Trophoblast cell (in vitro differentiated cells and primary cell): Measurements from ENCODE around the gene VCL.

Experiments used
- DNase-seq, 2 donors: peaks; one replicate each; pipeline ENCODE4 v3.0.0-alpha.2; 2016
- H2AFZ ChIP-seq: 2 replicates; pipeline ENCODE4 v1.6.1; 2013; ENCODE audit warnings: low read length, moderate library complexity, mild to moderate bottlenecking; ENCODE audit not compliant: insufficient read depth, poor library complexity
- H2AK5ac ChIP-seq: 2 replicates; pipeline ENCODE4 v1.6.1; 2013; ENCODE audit warnings: mild to moderate bottlenecking, low read length
- H2BK120ac ChIP-seq: 2 replicates; pipeline ENCODE4 v1.6.1; 2013; ENCODE audit warnings: low read length, mild to moderate bottlenecking, moderate library complexity; ENCODE audit not compliant: insufficient read depth, poor library complexity
- H2BK12ac ChIP-seq: 2 replicates; pipeline ENCODE4 v1.6.1; 2013; ENCODE audit warnings: mild to moderate bottlenecking, low read length, moderate library complexity
- H2BK5ac ChIP-seq: 2 replicates; pipeline ENCODE4 v1.6.1; 2013; ENCODE audit warnings: low read length, low read depth, moderate library complexity, mild to moderate bottlenecking; ENCODE audit not compliant: poor library complexity
- H3K14ac ChIP-seq: 2 replicates; pipeline ENCODE4 v1.6.1; 2013; ENCODE audit warnings: mild to moderate bottlenecking, low read length
- H3K18ac ChIP-seq: 2 replicates; pipeline ENCODE4 v1.6.1; 2013; ENCODE audit warnings: mild to moderate bottlenecking, low read length
- H3K23ac ChIP-seq: 2 replicates; pipeline ENCODE4 v1.6.1; 2013; ENCODE audit warnings: low read length
- H3K27ac ChIP-seq: 2 replicates; pipeline ENCODE4 v1.5.1; 2013; ENCODE audit warnings: low read depth, mild to moderate bottlenecking, inconsistent platforms, low read length, moderate library complexity
- H3K27me3 ChIP-seq: 2 replicates; pipeline ENCODE4 v1.6.1; 2013; ENCODE audit warnings: inconsistent platforms, mild to moderate bottlenecking, low read length, moderate library complexity; ENCODE audit not compliant: insufficient read depth
- H3K36me3 ChIP-seq, 2 experiments: 1 replicate in 1 of 2; 2 replicates in 1 of 2; pipeline ENCODE4 v1.6.1; 2013; ENCODE audit warnings: low read length in 2 of 2, mild to moderate bottlenecking in 2 of 2, moderate library complexity in 1 of 2; ENCODE audit not compliant: insufficient read depth in 2 of 2, control insufficient read depth in 1 of 2
- H3K4ac ChIP-seq: 2 replicates; pipeline ENCODE4 v1.6.1; 2013; ENCODE audit warnings: low read depth, mild to moderate bottlenecking, low read length, moderate library complexity
- H3K4me1 ChIP-seq, 2 experiments: 1 replicate in 1 of 2; 2 replicates in 1 of 2; pipeline ENCODE4 v1.6.1; 2013; ENCODE audit warnings: low read length in 2 of 2, mild to moderate bottlenecking in 2 of 2, moderate library complexity in 1 of 2; ENCODE audit not compliant: insufficient read depth in 2 of 2, control insufficient read depth in 1 of 2
- H3K4me2 ChIP-seq: 2 replicates; pipeline ENCODE4 v1.6.1; 2013; ENCODE audit warnings: inconsistent platforms, mild to moderate bottlenecking, low read length, moderate library complexity
- H3K4me3 ChIP-seq: 2 replicates; pipeline ENCODE4 v1.5.1; 2013; ENCODE audit warnings: mild to moderate bottlenecking, low read depth, low read length, inconsistent platforms
- H3K79me1 ChIP-seq: one replicate; pipeline ENCODE4 v1.6.1; 2013; ENCODE audit warnings: low read length
- H3K79me2 ChIP-seq: 2 replicates; pipeline ENCODE4 v1.6.1; 2013; ENCODE audit warnings: low read length, mild to moderate bottlenecking; ENCODE audit not compliant: control insufficient read depth, insufficient read depth, poor library complexity
- H3K9ac ChIP-seq: 2 replicates; pipeline ENCODE4 v1.6.1; 2013; ENCODE audit warnings: mild to moderate bottlenecking, low read length
- H3K9me3 ChIP-seq: 2 replicates; pipeline ENCODE4 v1.6.1; 2013; ENCODE audit warnings: low read depth, mild to moderate bottlenecking, control low read depth, inconsistent platforms, low read length; ENCODE audit not compliant: insufficient read depth
- H4K12ac ChIP-seq: 2 replicates; pipeline ENCODE4 v1.6.1; 2013; ENCODE audit warnings: low read depth, mild to moderate bottlenecking, low read length, moderate library complexity
- H4K8ac ChIP-seq: 2 replicates; pipeline ENCODE4 v1.6.1; 2013; ENCODE audit warnings: low read depth, mild to moderate bottlenecking, low read length, moderate library complexity
- H4K91ac ChIP-seq: one replicate; pipeline ENCODE4 v1.6.1; 2013; ENCODE audit warnings: low read depth, mild to moderate bottlenecking, low read length, moderate library complexity
- WGBS: extraction: QIAGEN DNeasy Blood & Tissue Kit; methylation state at CpG from one replicate; pipeline ENCODE4 v1.1.7; 2013; ENCODE audit warnings: missing lambda C conversion rate; ENCODE audit not compliant: insufficient read length, insufficient coverage; ENCODE audit errors: extremely low coverage; 5-methylcytosine and 5-hydroxymethylcytosine counted together

The VCL gene

GRCh38 chr10:74055383-74056049 lies 57.6 kb downstream of the VCL start:
- Histone ChIP-seq H3K4me1 (peaks cover 3 to 11% of the 10 kb centered on the region in 2 experiments), H3K79me2 (peaks cover 4% of the 10 kb centered on the region), H3K4me2 (peak overlapping the region; percentile 11), H3K9ac (no peak overlapping the region), H2BK120ac (no peak overlapping the region), H3K4ac (no peak overlapping the region), H3K4me3 (no peak overlapping the region), H3K18ac (no peak overlapping the region), H4K8ac (no peak overlapping the region), H2AFZ (no peak overlapping the region), H2BK5ac (no peak overlapping the region), H4K12ac (no peak overlapping the region), H3K27ac (no peak overlapping the region), H3K23ac (no peak overlapping the region), H3K14ac (no peak overlapping the region), H2AK5ac (no peak overlapping the region), H3K36me3 (no peaks in the 10 kb centered on the region), H3K79me1 (no peaks in the 10 kb centered on the region), H3K27me3 (no peaks in the 10 kb centered on the region), H4K91ac (no peak overlapping the region), H3K9me3 (no peaks in the 10 kb centered on the region), H2BK12ac (no peak overlapping the region)
- no CpG with 5 or more reads among the region's 4 CpGs for WGBS
- peak in 1 of 2 donors; percentile 75 for DNase-seq

DNA sequence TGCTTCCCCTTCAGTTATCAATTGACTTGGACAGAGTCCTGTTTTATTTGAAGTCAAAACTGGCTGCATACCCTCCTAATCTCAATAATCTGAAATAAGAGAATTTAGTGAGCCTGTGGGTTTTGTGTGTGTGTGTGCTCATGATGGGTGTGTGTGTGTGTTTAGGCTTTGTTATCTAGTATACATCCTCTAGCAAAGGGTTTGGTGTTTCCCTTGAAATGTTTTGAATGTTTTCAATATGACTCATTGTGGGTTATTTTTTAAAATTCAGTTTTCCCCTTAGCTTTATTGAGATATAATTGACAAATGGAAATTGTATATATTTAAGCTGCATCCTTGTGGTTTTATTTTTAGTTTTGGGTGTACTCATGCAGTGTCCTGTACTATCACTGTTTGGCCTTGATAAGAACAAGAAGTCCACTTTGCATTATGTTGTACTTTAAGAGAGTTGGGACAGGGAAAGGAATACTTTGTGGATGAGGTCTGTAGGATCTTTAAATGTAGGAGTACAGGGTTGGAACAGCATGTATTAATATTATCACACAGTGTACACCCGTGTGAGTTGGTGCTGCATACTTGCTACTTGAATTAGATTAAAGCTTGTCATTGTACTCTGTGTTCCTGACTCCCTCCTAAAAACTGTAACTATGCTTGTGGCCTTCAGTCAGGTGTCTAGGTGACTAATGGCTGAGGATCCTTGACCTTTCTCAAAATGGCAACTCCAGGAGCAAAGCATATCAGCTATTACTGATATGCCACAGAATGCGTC lies 58.3 kb downstream of the VCL start:
- peak overlapping the region; percentile 71 for H3K27ac ChIP-seq

GRCh38 chr10:74058071-74058470 lies 60.2 kb downstream of the VCL start:
- Histone ChIP-seq H4K12ac (no peak overlapping the region), H3K9me3 (no peaks in the 10 kb centered on the region), H2AFZ (peak overlapping the region; percentile 58), H3K9ac (no peak overlapping the region), H3K4ac (no peak overlapping the region), H3K4me2 (no peak overlapping the region), H3K4me3 (no peak overlapping the region), H3K27ac (no peak overlapping the region), H2AK5ac (no peak overlapping the region), H4K91ac (no peak overlapping the region), H3K14ac (no peak overlapping the region), H3K23ac (no peak overlapping the region), H2BK120ac (no peak overlapping the region), H3K36me3 (peaks cover 3 to 8% of the 10 kb centered on the region in 2 experiments), H3K79me1 (no peaks in the 10 kb centered on the region), H3K27me3 (no peaks in the 10 kb centered on the region), H3K4me1 (peaks cover 3 to 10% of the 10 kb centered on the region in 2 experiments), H2BK5ac (no peak overlapping the region), H4K8ac (no peak overlapping the region), H3K79me2 (peaks cover 2% of the 10 kb centered on the region), H2BK12ac (no peak overlapping the region), H3K18ac (peak overlapping the region; percentile 5)
- DNase-seq: no peak
- no CpG with 5 or more reads among the region's 4 CpGs for WGBS

More for the DNA sequence above, 58.3 kb downstream of the VCL start:
- DNase-seq: peak; percentile 31 to 73
- Histone ChIP-seq H3K23ac (no peak overlapping the region), H2AFZ (no peak overlapping the region), H3K36me3 (no peaks in the 10 kb centered on the region), H2BK5ac (no peak overlapping the region), H3K9me3 (no peaks in the 10 kb centered on the region), H2BK12ac (no peak overlapping the region), H3K4me3 (no peak overlapping the region), H2BK120ac (no peak overlapping the region), H2AK5ac (no peak overlapping the region), H3K9ac (no peak overlapping the region), H3K79me1 (no peaks in the 10 kb centered on the region), H3K79me2 (peaks cover 4% of the 10 kb centered on the region), H3K4me1 (peaks cover 3 to 11% of the 10 kb centered on the region in 2 experiments), H3K27me3 (no peaks in the 10 kb centered on the region), H3K4me2 (peak overlapping the region; percentile 11), H4K91ac (no peak overlapping the region), H3K14ac (no peak overlapping the region), H3K18ac (no peak overlapping the region), H3K4ac (peak overlapping the region; percentile 85), H4K12ac (no peak overlapping the region), H4K8ac (no peak overlapping the region)
- WGBS: no CpG with 5 or more reads among the region's 2 CpGs

DNA sequence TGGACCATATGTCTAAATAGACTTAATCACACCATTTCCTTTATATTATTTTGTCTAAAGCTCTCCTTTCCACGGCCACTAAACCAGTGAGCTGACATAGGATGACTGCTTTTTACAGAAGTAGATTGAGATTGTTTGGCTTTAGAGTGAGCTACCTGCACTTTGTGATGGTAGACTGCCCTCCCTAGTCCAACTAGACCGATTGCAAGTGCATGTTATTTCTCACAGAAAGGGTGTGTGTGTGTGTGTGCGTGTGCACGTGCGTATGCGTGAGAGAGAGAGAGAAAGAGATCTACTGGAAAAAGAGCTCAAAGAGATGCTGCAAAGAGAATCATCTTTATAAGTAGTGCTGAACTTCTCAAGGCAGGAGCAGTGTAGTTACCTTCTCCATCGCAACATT lies 60.7 kb downstream of the VCL start:
- H3K18ac ChIP-seq: no peak overlapping the region
- H3K9ac ChIP-seq: no peak overlapping the region
- no CpG with 5 or more reads among the region's 7 CpGs for WGBS

More for the DNA sequence above, 60.7 kb downstream of the VCL start:
- H2AK5ac ChIP-seq: no peak overlapping the region
- H3K27ac ChIP-seq: no peak overlapping the region
- H3K79me2 ChIP-seq: peaks cover 2% of the 10 kb centered on the region
- H3K9me3 ChIP-seq: no peaks in the 10 kb centered on the region
- no peak overlapping the region for H4K91ac ChIP-seq
- no peak overlapping the region for H3K23ac ChIP-seq
- no peak overlapping the region for H3K4me3 ChIP-seq
- H3K79me1 ChIP-seq: no peaks in the 10 kb centered on the region
- peaks cover 3 to 10% of the 10 kb centered on the region in 2 experiments for H3K4me1 ChIP-seq
- H2BK12ac ChIP-seq: no peak overlapping the region
- DNase-seq: no peak
- no peak overlapping the region for H2BK5ac ChIP-seq
- H3K36me3 ChIP-seq: peaks cover 3 to 8% of the 10 kb centered on the region in 2 experiments
- H2BK120ac ChIP-seq: no peak overlapping the region
- no peak overlapping the region for H3K4me2 ChIP-seq
- H4K12ac ChIP-seq: no peak overlapping the region
- no peak overlapping the region for H3K14ac ChIP-seq
- no peak overlapping the region for H4K8ac ChIP-seq
- H3K4ac ChIP-seq: no peak overlapping the region
- H2AFZ ChIP-seq: no peak overlapping the region
- H3K27me3 ChIP-seq: no peaks in the 10 kb centered on the region
